Kidney (tissue), 14 donors: ENCODE data around the gene NTN4. TPM values are rescaled to one million over a fixed set of nuclear protein-coding genes. Genes with fewer than 3 reads are reported as not detected.

Source experiments
- DNase-seq, 5 donors: peaks; one replicate each; pipeline ENCODE4 v3.0.0-alpha.2; 2013 to 2020
- FAIRE-seq: peaks from 2 replicates; lab custom pipeline; 2012; peaks lifted over from hg19 to GRCh38; lab: Jason Lieb, UNC
- H3K27ac ChIP-seq, 2 donors: one replicate each; pipeline ENCODE4 v1.7.0; 2013; ENCODE audit warnings: low read depth in 2 of 2, low read length in 2 of 2, inconsistent platforms in 1 of 2
- H3K27me3 ChIP-seq: one replicate; pipeline ENCODE4 v1.7.1; 2013; ENCODE audit warnings: low read length, inconsistent platforms; ENCODE audit not compliant: control insufficient read depth, insufficient read depth
- H3K36me3 ChIP-seq, 3 donors: one replicate each; pipeline versions ENCODE4 v1.7.0 to v1.7.1; 2013; ENCODE audit warnings: low read length in 3 of 3, control low read depth in 1 of 3, inconsistent platforms in 1 of 3; ENCODE audit not compliant: insufficient read depth in 3 of 3, control insufficient read depth in 2 of 3
- H3K4me1 ChIP-seq, 3 donors: one replicate each; pipeline versions ENCODE4 v1.7.0 to v1.7.1; 2013; ENCODE audit warnings: low read length in 3 of 3, inconsistent platforms in 1 of 3, low read depth in 1 of 3; ENCODE audit not compliant: control insufficient read depth in 2 of 3, insufficient read depth in 2 of 3
- H3K4me3 ChIP-seq, 3 donors: one replicate each; pipeline versions ENCODE4 v1.7.0 to v1.8.1; 2013; ENCODE audit warnings: low read length in 3 of 3, control low read depth in 1 of 3, inconsistent platforms in 1 of 3
- H3K9ac ChIP-seq, 3 donors: one replicate each; pipeline versions ENCODE4 v1.7.0 to v1.7.1; 2013; ENCODE audit warnings: low read length in 3 of 3, control low read depth in 1 of 3, inconsistent platforms in 1 of 3
- H3K9me3 ChIP-seq, 3 donors: one replicate each; pipeline versions ENCODE4 v1.7.0 to v1.7.1; 2013; ENCODE audit warnings: low read length in 3 of 3, control low read depth in 1 of 3, inconsistent platforms in 1 of 3; ENCODE audit not compliant: control insufficient read depth in 2 of 3, insufficient read depth in 1 of 3
- CTCF ChIP-seq: IDR thresholded peaks from 3 replicates; pipeline ENCODE4 v1.5.1; 2012; ENCODE audit warnings: mild to moderate bottlenecking, moderate library complexity, borderline replicate concordance; ENCODE audit not compliant: insufficient read depth; ENCODE audit errors: extremely low read depth
- intact Hi-C: fragments of 100-400 bp; cut with DNase I; formaldehyde crosslinking; loops from one replicate; pipeline ENCODE4 v1.11.1; 2022
- polyA plus RNA-seq: library from polyadenylated mRNA; stranded (reverse); fragments of 350-450 nt; fragmentation: Illumina TruSeq; extraction: RNeasy Lipid Tissue Mini Kit (QIAGEN cat#74804); gene quantifications from one replicate; pipeline ENCODE4 v1.2.3, GENCODE V29; 2014; ENCODE audit warnings: low read depth, low replicate concordance; ENCODE audit not compliant: insufficient read depth
- total RNA-seq: library from RNA; stranded (reverse); fragmentation: NEBNext Ultra II Directional; extraction: Animal tissue kit (Norgen Biotek cat#: 25700); gene quantifications from one replicate; pipeline ENCODE4 v1.2.1, GENCODE V29; 2021
- donor health status: control.
- donor health status: control.
- donor health status: control.
- donor health status: control.
- donor health status: control.
- donor health status: DM: yes; HTN: yes; CAD: no.
- donor health status: Normal renal cell carcinoma (clear cell type).

Gene NTN4
- total and polyA plus RNA-seq, 2 donors from 2014 or later: 71.0 to 83.2 TPM

GRCh38 chr12:95693689-95694088, 96.9 kb downstream of the NTN4 start:
- Histone ChIP-seq H3K4me3 (no peak overlapping the region), H3K9me3 (no peaks in the 10 kb centered on the region), H3K36me3 (peaks cover 0 to 7% (median 0%) of the 10 kb centered on the region in 3 donors), H3K9ac (no peak overlapping the region), H3K27me3 (no peaks in the 10 kb centered on the region), H3K27ac (no peak overlapping the region), H3K4me1 (no peaks in the 10 kb centered on the region)
- FAIRE-seq: no peak
- DNase-seq: no peak
- TF ChIP-seq CTCF: no peak
- intact Hi-C loops: no loop called here

- Histone ChIP-seq H3K4me1 (no peaks in the 10 kb centered on the region), H3K4me3 (no peak overlapping the region), H3K9me3 (no peaks in the 10 kb centered on the region), H3K36me3 (peaks cover 0 to 5% (median 0%) of the 10 kb centered on the region in 3 donors), H3K27ac (no peak overlapping the region), H3K9ac (no peak overlapping the region), H3K27me3 (no peaks in the 10 kb centered on the region)
- FAIRE-seq (no peak), DNase-seq (no peak)
- intact Hi-C loops: no loop called here
- TF ChIP-seq CTCF: no peak
Measured at GRCh38 chr12:95690861-95691635, 99.5 kb downstream of the NTN4 start.

GRCh38 chr12:95687937-95688336, 102.6 kb downstream of the NTN4 start:
- no peaks in the 10 kb centered on the region for H3K9me3 ChIP-seq
- no peak for FAIRE-seq

More at GRCh38 chr12:95687937-95688336, 102.6 kb downstream of the NTN4 start:
- Histone ChIP-seq H3K27me3 (no peaks in the 10 kb centered on the region), H3K4me1 (no peaks in the 10 kb centered on the region), H3K4me3 (no peak overlapping the region), H3K9ac (no peak overlapping the region), H3K27ac (no peak overlapping the region), H3K36me3 (peaks cover 0 to 8% (median under 1%) of the 10 kb centered on the region in 3 donors)
- DNase-seq: no peak
- intact Hi-C loops: no loop called here
- TF ChIP-seq CTCF: no peak
